Nasal cavity respiratory epithelium epithelial cell of viscerocranial mucosa (primary cell): ENCODE results near the gene HSDL2. TPM values are rescaled to one million over a fixed set of nuclear protein-coding genes. Genes with fewer than 3 reads are reported as not detected.

Source experiments
- total RNA-seq: library from RNA; depleted of rRNA; stranded (reverse); fragments of >200 nt; gene quantifications from 2 replicates; pipeline ENCODE4 v1.2.3, GENCODE V29; 2014

The HSDL2 gene
- 34.9 and 38.0 TPM in 2 replicates for total RNA-seq

GRCh38 chr9:112380102-112380824 lies at the start of gene HSDL2:
HSDL2 (plus strand) TSS chr9:112380108; CDS start chr9:112380164, 56 bp downstream.

DNA sequence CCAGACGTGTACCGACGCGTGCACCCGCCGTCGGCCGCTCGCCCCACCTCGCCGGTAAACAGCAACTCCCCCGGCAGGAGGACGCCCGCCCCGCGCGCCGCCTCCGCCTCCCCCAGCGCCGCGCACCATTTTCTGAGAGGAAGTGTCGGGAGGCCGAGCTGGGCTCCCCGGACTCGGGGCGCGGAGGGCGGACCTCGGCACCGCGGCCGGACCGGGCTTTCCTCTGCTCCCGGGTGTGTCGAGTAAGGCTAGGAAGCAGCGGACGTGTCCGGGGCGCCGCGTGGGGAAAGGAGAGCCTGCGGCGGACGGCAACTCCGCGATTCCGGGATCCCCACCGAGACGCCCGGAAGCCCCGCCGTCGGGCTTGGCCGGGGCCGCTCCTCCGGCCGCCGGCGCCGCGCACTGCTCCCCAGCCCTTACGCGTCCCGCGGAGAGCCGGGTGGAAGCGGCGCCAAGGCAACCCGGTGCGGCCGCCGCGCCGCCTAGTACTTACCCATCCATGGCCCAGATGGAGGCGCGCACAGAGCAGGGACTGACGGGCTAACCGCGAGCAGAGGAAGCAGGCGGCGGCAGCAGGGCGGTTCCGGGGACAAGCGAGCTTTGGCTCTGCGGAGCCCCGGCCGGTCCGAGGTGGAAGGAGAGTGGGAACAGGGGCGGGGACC lies 46.8 kb upstream of the HSDL2 start, which contains the start of gene PTBP3:
Gene PTBP3, minus strand, starts transcription at position 643 of the 662 bp plus-strand sequence. CDS start 35,754 bp downstream, outside the sequence.

DNA sequence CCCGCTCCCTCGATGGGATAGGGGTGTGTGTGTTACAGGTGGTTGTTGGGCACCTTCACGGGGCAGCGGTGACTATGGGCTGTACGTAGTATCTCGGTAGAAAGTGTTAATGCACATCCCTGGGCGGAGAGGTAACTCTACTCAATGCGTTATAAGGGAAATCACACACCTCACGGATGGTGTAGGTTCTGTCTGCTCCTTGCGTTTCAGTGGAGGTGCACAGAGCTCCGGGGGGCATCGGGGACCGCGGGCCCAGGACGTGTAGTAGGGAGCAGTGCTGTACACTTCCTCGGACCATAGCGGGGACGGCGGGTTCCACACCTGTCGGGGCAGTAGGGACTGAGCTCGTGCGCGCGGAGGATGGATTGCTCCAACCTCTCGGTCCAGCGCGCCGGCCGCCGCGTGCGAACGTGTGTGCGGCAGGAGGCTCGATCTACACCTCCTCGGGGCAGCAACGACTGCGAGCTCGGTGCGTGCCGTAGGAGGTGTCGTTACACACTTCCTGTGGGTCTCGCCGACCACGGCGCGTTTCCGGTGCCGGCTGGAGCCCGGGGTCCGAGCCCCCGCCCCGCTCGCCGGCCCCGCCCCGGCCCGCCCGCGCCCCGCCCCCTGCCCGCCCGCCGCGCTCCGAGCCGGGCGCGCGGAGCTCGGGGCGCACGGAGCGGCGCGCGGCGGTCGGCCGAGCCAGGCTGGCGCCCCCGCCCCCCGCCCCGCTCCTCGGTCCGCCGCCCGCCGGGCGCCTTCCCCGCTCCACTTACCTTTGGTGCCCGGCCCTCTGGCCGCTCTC lies 106.5 kb downstream of the HSDL2 start, which contains the start of gene KIAA1958:
Gene KIAA1958, plus strand, starts transcription at position 607 of the 787 bp plus-strand sequence. CDS start 87,254 bp downstream, outside the sequence.

Other genes with a start within 250 kb of the HSDL2 start
- gene SUSD1, start 204.8 kb upstream of the HSDL2 start, total RNA-seq = 7.2 and 12.5 TPM in 2 replicates
- 68.6 and 88.5 TPM in 2 replicates for gene PTBP3, start 46.5 kb upstream of the HSDL2 start, total RNA-seq
- 2.7 and 3.7 TPM in 2 replicates for gene KIAA1958, start 106.7 kb downstream of the HSDL2 start, total RNA-seq